HL-60 (cell line): ENCODE data around the gene HES6.

ENCODE experiments used
- GABPA ChIP-seq: IDR thresholded peaks from 2 replicates; pipeline ENCODE4 v1.6.1; 2012; ENCODE audit warnings: low read depth
- POLR2AphosphoS5 ChIP-seq: IDR thresholded peaks from 2 replicates; pipeline ENCODE4 v1.6.1; 2012; ENCODE audit warnings: low read depth
- SPI1 ChIP-seq: IDR thresholded peaks from 2 replicates; pipeline ENCODE4 v1.6.1; 2012; ENCODE audit warnings: low read depth, mild to moderate bottlenecking, borderline replicate concordance
- TF ChIP-seq, protein P1 (sequence below): IDR thresholded peaks from one replicate; pipeline ENCODE4 v1.5.1; 2011; ENCODE audit warnings: low read length, control low read depth, inconsistent platforms; ENCODE audit not compliant: insufficient read depth

- TF ChIP-seq, protein P1, sequence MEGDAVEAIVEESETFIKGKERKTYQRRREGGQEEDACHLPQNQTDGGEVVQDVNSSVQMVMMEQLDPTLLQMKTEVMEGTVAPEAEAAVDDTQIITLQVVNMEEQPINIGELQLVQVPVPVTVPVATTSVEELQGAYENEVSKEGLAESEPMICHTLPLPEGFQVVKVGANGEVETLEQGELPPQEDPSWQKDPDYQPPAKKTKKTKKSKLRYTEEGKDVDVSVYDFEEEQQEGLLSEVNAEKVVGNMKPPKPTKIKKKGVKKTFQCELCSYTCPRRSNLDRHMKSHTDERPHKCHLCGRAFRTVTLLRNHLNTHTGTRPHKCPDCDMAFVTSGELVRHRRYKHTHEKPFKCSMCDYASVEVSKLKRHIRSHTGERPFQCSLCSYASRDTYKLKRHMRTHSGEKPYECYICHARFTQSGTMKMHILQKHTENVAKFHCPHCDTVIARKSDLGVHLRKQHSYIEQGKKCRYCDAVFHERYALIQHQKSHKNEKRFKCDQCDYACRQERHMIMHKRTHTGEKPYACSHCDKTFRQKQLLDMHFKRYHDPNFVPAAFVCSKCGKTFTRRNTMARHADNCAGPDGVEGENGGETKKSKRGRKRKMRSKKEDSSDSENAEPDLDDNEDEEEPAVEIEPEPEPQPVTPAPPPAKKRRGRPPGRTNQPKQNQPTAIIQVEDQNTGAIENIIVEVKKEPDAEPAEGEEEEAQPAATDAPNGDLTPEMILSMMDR, result no peak
- TF ChIP-seq SPI1, result no peak
- TF ChIP-seq GABPA, result no peak
- TF ChIP-seq POLR2AphosphoS5, result no peak
These were observed 8.1 kb upstream of the HES6 start for GRCh38 chr2:238247841-238248453.
